ENCODE measurements around the gene PRKAR2B.

GRCh38 chr7:107149863-107150262 is 105.4 kb downstream of the PRKAR2B start:
- TF ChIP-seq, protein P1, sequence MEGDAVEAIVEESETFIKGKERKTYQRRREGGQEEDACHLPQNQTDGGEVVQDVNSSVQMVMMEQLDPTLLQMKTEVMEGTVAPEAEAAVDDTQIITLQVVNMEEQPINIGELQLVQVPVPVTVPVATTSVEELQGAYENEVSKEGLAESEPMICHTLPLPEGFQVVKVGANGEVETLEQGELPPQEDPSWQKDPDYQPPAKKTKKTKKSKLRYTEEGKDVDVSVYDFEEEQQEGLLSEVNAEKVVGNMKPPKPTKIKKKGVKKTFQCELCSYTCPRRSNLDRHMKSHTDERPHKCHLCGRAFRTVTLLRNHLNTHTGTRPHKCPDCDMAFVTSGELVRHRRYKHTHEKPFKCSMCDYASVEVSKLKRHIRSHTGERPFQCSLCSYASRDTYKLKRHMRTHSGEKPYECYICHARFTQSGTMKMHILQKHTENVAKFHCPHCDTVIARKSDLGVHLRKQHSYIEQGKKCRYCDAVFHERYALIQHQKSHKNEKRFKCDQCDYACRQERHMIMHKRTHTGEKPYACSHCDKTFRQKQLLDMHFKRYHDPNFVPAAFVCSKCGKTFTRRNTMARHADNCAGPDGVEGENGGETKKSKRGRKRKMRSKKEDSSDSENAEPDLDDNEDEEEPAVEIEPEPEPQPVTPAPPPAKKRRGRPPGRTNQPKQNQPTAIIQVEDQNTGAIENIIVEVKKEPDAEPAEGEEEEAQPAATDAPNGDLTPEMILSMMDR (IDR thresholded peaks at IDR 0.05) = no peak
- TF ChIP-seq POLR2AphosphoS5 (IDR thresholded peaks at IDR 0.05) = no peak

All from breast epithelium (tissue), 3 donors.